H9 (cell line): ENCODE data around the gene CCL21. TPM values are rescaled to one million over a fixed set of nuclear protein-coding genes. Genes with fewer than 3 reads are reported as not detected.
"Not testable (repeated sequence)": the region's sequence is repeated elsewhere in the genome, so short reads cannot be mapped to it uniquely, and the experiment has no call there.

Source experiments
- DNase-seq: peaks from one replicate; pipeline ENCODE4 v3.0.0-alpha.2; 2017
- H2AFZ ChIP-seq: one replicate; pipeline ENCODE4 v1.6.1; 2013; ENCODE audit warnings: mild to moderate bottlenecking, low read length, control low read depth, moderate library complexity
- H2AK5ac ChIP-seq: 2 replicates; pipeline ENCODE4 v1.6.1; 2013; ENCODE audit warnings: low read length, control low read depth, mixed read lengths; ENCODE audit not compliant: insufficient read length
- H2BK120ac ChIP-seq: one replicate; pipeline ENCODE4 v1.6.1; 2013; ENCODE audit warnings: low read depth, mild to moderate bottlenecking, low read length, control low read depth, inconsistent platforms; ENCODE audit not compliant: poor library complexity, severe bottlenecking
- H2BK12ac ChIP-seq: 2 replicates; pipeline ENCODE4 v1.6.1; 2013; ENCODE audit warnings: low read length, control low read depth, mixed read lengths, low read depth; ENCODE audit not compliant: insufficient read length
- H2BK15ac ChIP-seq: 2 replicates; pipeline ENCODE4 v1.6.1; 2013; ENCODE audit warnings: low read depth, low read length, control low read depth
- H2BK20ac ChIP-seq: one replicate; pipeline ENCODE4 v1.6.1; 2013; ENCODE audit warnings: low read depth, mild to moderate bottlenecking, low read length, control low read depth, inconsistent platforms; ENCODE audit not compliant: poor library complexity, severe bottlenecking
- H2BK5ac ChIP-seq: 2 replicates; pipeline ENCODE4 v1.6.1; 2013; ENCODE audit warnings: low read length, control low read depth, mixed read lengths; ENCODE audit not compliant: insufficient read length
- H3K14ac ChIP-seq: 2 replicates; pipeline ENCODE4 v1.6.1; 2013; ENCODE audit warnings: low read length, control low read depth; ENCODE audit not compliant: insufficient read depth
- H3K18ac ChIP-seq: 2 replicates; pipeline ENCODE4 v1.6.1; 2013; ENCODE audit warnings: low read depth, mild to moderate bottlenecking, mixed read lengths, low read length, control low read depth; ENCODE audit not compliant: insufficient read length
- H3K23ac ChIP-seq: 2 replicates; pipeline ENCODE4 v1.6.1; 2013; ENCODE audit warnings: low read length, control low read depth, mixed read lengths, low read depth; ENCODE audit not compliant: insufficient read length
- H3K23me2 ChIP-seq: 2 replicates; pipeline ENCODE4 v1.6.1; 2013; ENCODE audit warnings: low read depth, mild to moderate bottlenecking, mixed read lengths, low read length, control low read depth; ENCODE audit not compliant: insufficient read length, poor library complexity, severe bottlenecking
- H3K27ac ChIP-seq: 2 replicates; pipeline ENCODE4 v1.5.1; 2013; ENCODE audit warnings: low read length, control low read depth, mixed read lengths, low read depth; ENCODE audit not compliant: insufficient read length
- H3K27me3 ChIP-seq: 2 replicates; pipeline ENCODE4 v1.6.1; 2013; ENCODE audit warnings: low read length, control low read depth, inconsistent platforms; ENCODE audit not compliant: insufficient read depth
- H3K4ac ChIP-seq: 2 replicates; pipeline ENCODE4 v1.6.1; 2013; ENCODE audit warnings: low read depth, mild to moderate bottlenecking, control low read depth, inconsistent platforms, low read length, moderate library complexity
- H3K4me1 ChIP-seq: 2 replicates; pipeline ENCODE4 v1.6.1; 2013; ENCODE audit warnings: low read length, control low read depth, inconsistent platforms; ENCODE audit not compliant: insufficient read depth
- H3K4me2 ChIP-seq: 2 replicates; pipeline ENCODE4 v1.6.1; 2013; ENCODE audit warnings: low read length, control low read depth, mixed read lengths; ENCODE audit not compliant: insufficient read length, insufficient read depth
- H3K56ac ChIP-seq: 2 replicates; pipeline ENCODE4 v1.6.1; 2013; ENCODE audit warnings: low read depth, mild to moderate bottlenecking, mixed read lengths, low read length, control low read depth; ENCODE audit not compliant: insufficient read length
- H3K79me1 ChIP-seq: 2 replicates; pipeline ENCODE4 v1.6.1; 2013; ENCODE audit warnings: low read depth, mild to moderate bottlenecking, moderate library complexity, low read length, control low read depth, inconsistent platforms; ENCODE audit not compliant: insufficient read depth, poor library complexity, severe bottlenecking
- H3K79me2 ChIP-seq: 2 replicates; pipeline ENCODE4 v1.6.1; 2013; ENCODE audit warnings: low read length, control low read depth, inconsistent platforms; ENCODE audit not compliant: insufficient read depth
- H3K9ac ChIP-seq: 2 replicates; pipeline ENCODE4 v1.6.1; 2013; ENCODE audit warnings: low read length, control low read depth, mixed read lengths; ENCODE audit not compliant: insufficient read length; ENCODE audit errors: extremely low read depth
- H3K9me3 ChIP-seq: one replicate; pipeline ENCODE4 v1.6.1; 2013; ENCODE audit warnings: low read depth, low read length, inconsistent platforms; ENCODE audit not compliant: control insufficient read depth
- H3T11ph ChIP-seq: one replicate; pipeline ENCODE4 v1.6.1; 2013; ENCODE audit warnings: mild to moderate bottlenecking, low read length, control low read depth, inconsistent platforms
- H4K20me1 ChIP-seq: one replicate; pipeline ENCODE4 v1.6.1; 2013; ENCODE audit not compliant: control insufficient read depth, insufficient read length, insufficient read depth
- H4K5ac ChIP-seq: 2 replicates; pipeline ENCODE4 v1.6.1; 2013; ENCODE audit warnings: low read depth, mild to moderate bottlenecking, mixed read lengths, low read length, control low read depth; ENCODE audit not compliant: insufficient read length
- H4K8ac ChIP-seq: replicated peaks from 2 replicates; pipeline ENCODE4 v1.6.1; 2013; ENCODE audit warnings: low read length, control low read depth, mixed read lengths, low read depth; ENCODE audit not compliant: insufficient read length
- H4K91ac ChIP-seq: 2 replicates; pipeline ENCODE4 v1.6.1; 2013; ENCODE audit warnings: low read depth, mild to moderate bottlenecking, moderate library complexity, mixed read lengths, low read length, control low read depth; ENCODE audit not compliant: insufficient read length
- H3K27ac Mint-ChIP-seq, 3 experiments: 2 replicates in 2 of 3; 3 replicates in 1 of 3; pipeline ENCODE4 v1.8.0; 2020 to 2021; ENCODE audit warnings: mixed read lengths in 3 of 3, mild to moderate bottlenecking in 1 of 3, moderate library complexity in 1 of 3
- H3K27me3 Mint-ChIP-seq: 2 replicates; pipeline ENCODE4 v1.8.0; 2021; ENCODE audit warnings: low read depth, mild to moderate bottlenecking, moderate library complexity, mixed read lengths
- H3K36me3 Mint-ChIP-seq, 3 experiments: 2 replicates in 2 of 3; 3 replicates in 1 of 3; pipeline ENCODE4 v1.8.0; 2020 to 2021; ENCODE audit warnings: low read depth in 3 of 3, mixed read lengths in 3 of 3; ENCODE audit not compliant: insufficient read depth in 1 of 3
- H3K4me1 Mint-ChIP-seq, 2 experiments: 2 replicates each; pipeline ENCODE4 v1.8.0; 2020; ENCODE audit warnings: mixed read lengths in 2 of 2
- H3K4me3 Mint-ChIP-seq, 2 experiments: 2 replicates in 1 of 2; 3 replicates in 1 of 2; pipeline ENCODE4 v1.8.0; 2020 to 2021; ENCODE audit warnings: mild to moderate bottlenecking in 2 of 2, mixed read lengths in 2 of 2, moderate library complexity in 1 of 2
- H3K9me3 Mint-ChIP-seq, 2 experiments: 2 replicates in 1 of 2; 3 replicates in 1 of 2; pipeline ENCODE4 v1.8.0; 2020; ENCODE audit warnings: mild to moderate bottlenecking in 2 of 2, mixed read lengths in 2 of 2, moderate library complexity in 1 of 2
- CTCF ChIP-seq: fragments of 200-600 bp; sonication (generic); conservative IDR thresholded peaks from 3 replicates; pipeline ENCODE4 v1.8.0; 2021; ENCODE audit warnings: antibody characterized with exemption, mild to moderate bottlenecking
- WGBS: extraction: QIAGEN DNeasy Blood & Tissue Kit; methylation state at CpG from one replicate; pipeline ENCODE4 v1.1.7; 2013; ENCODE audit warnings: missing lambda C conversion rate, low lambda C conversion rate, mixed read lengths; ENCODE audit not compliant: insufficient read length; ENCODE audit errors: extremely low coverage; 5-methylcytosine and 5-hydroxymethylcytosine counted together
- total RNA-seq: library from RNA; stranded (reverse); gene quantifications from 2 replicates; pipeline ENCODE4 v1.2.1, GENCODE V29; 2021

CCL21 gene
- total RNA-seq, 1 experiment from 2014 or later, result not detected

- Histone ChIP-seq H3T11ph (no peak overlapping the region), H2BK15ac (no peak overlapping the region), H2AK5ac (no peak overlapping the region), H3K9me3 (no peaks in the 10 kb centered on the region), H3K9ac (no peak overlapping the region), H3K14ac (no peak overlapping the region), H3K4me2 (no peak overlapping the region), H3K4me1 (no peaks in the 10 kb centered on the region), H4K8ac (no peak overlapping the region), H3K23me2 (no peaks in the 10 kb centered on the region), H3K27me3 (no peaks in the 10 kb centered on the region), H2BK12ac (no peak overlapping the region), H3K79me2 (no peaks in the 10 kb centered on the region), H3K18ac (no peak overlapping the region), H4K20me1 (no peaks in the 10 kb centered on the region), H2BK5ac (no peak overlapping the region), H4K91ac (no peak overlapping the region), H4K5ac (no peak overlapping the region), H2BK20ac (no peak overlapping the region), H3K27ac (no peak overlapping the region), H3K79me1 (no peaks in the 10 kb centered on the region), H3K4ac (no peak overlapping the region), H3K23ac (no peak overlapping the region), H2BK120ac (no peak overlapping the region), H3K56ac (no peak overlapping the region), H2AFZ (no peak overlapping the region)
- Mint-ChIP-seq H3K4me3 (no peak overlapping the region; a peak in 1 of 5 replicates), H3K36me3 (no peaks in the 10 kb centered on the region), H3K27me3 (peaks cover 28% of the 10 kb centered on the region), H3K9me3 (peaks cover 2% of the 10 kb centered on the region in 2 experiments; a peak in 2 of 5 replicates), H3K4me1 (no peaks in the 10 kb centered on the region), H3K27ac (no peak overlapping the region)
- DNase-seq, result no peak
- WGBS, result no CpG with 5 or more reads among the region's 13 CpGs
- no peak for TF ChIP-seq CTCF
These were observed 49.6 kb upstream of the CCL21 start for GRCh38 chr9:34759432-34760134.

GRCh38 chr9:34750320-34750719, 40.4 kb upstream of the CCL21 start:
- H3K27me3 Mint-ChIP-seq, result peaks cover 39% of the 10 kb centered on the region
- H3K4me3 Mint-ChIP-seq, result not testable (repeated sequence)

More at GRCh38 chr9:34750320-34750719, 40.4 kb upstream of the CCL21 start:
- not testable (repeated sequence) for H2BK15ac ChIP-seq, H2BK12ac ChIP-seq, H4K8ac ChIP-seq, H3K4me1 ChIP-seq, H2BK5ac ChIP-seq, H3K9me3 Mint-ChIP-seq, H3K27ac ChIP-seq, DNase-seq, H3K27me3 ChIP-seq, H3T11ph ChIP-seq, H3K56ac ChIP-seq, H2BK20ac ChIP-seq, H3K23me2 ChIP-seq, H3K36me3 Mint-ChIP-seq, H3K14ac ChIP-seq, H3K79me2 ChIP-seq, H4K20me1 ChIP-seq, H3K18ac ChIP-seq, H3K4me1 Mint-ChIP-seq, H2BK120ac ChIP-seq, H3K9ac ChIP-seq, H2AFZ ChIP-seq, H3K9me3 ChIP-seq, H3K27ac Mint-ChIP-seq, H3K23ac ChIP-seq, H4K5ac ChIP-seq, H3K79me1 ChIP-seq, H3K4me2 ChIP-seq, H2AK5ac ChIP-seq, H3K4ac ChIP-seq, H4K91ac ChIP-seq
- WGBS, result no CpG with 5 or more reads among the region's 2 CpGs
